WTC11 (cell line): ENCODE results near the gene SLX4.

Experiments
- ATF2 ChIP-seq: sonication (generic); formaldehyde crosslinking; IDR thresholded peaks from 2 replicates; pipeline ENCODE4 v1.8.1; 2022; ENCODE audit warnings: low read depth, missing genetic modification reagents, borderline replicate concordance
- CTCF ChIP-seq: fragments of 200-600 bp; IDR thresholded peaks from 2 replicates; pipeline ENCODE4 v1.8.0; 2022; ENCODE audit warnings: antibody characterized with exemption
- MYBL2 ChIP-seq: sonication (generic); formaldehyde crosslinking; IDR thresholded peaks from 2 replicates; pipeline ENCODE4 v1.8.1; 2023; ENCODE audit warnings: mild to moderate bottlenecking, moderate library complexity, missing genetic modification reagents
- RELA ChIP-seq: sonication (generic); formaldehyde crosslinking; IDR thresholded peaks from 2 replicates; pipeline ENCODE4 v1.8.1; 2022; ENCODE audit warnings: missing genetic modification reagents, mild to moderate bottlenecking, borderline replicate concordance
- TEAD1 ChIP-seq: sonication (generic); formaldehyde crosslinking; IDR thresholded peaks from 2 replicates; pipeline ENCODE4 v1.8.0; 2022; ENCODE audit warnings: mild to moderate bottlenecking, missing genetic modification reagents
- ZNF396 ChIP-seq: fragments of 250-450 bp; sonication (Bioruptor Pico); IDR thresholded peaks from 2 replicates; pipeline ENCODE4 v1.8.0; 2021; ENCODE audit warnings: mild to moderate bottlenecking, moderate library complexity, borderline replicate concordance

GRCh38 chr16:3538222-3538621, 73.2 kb downstream of the SLX4 start:
- TF ChIP-seq CTCF: no peak
- no peak for TF ChIP-seq ATF2
- TF ChIP-seq RELA: no peak
- TF ChIP-seq MYBL2: no peak
- no peak for TF ChIP-seq ZNF396 (CRISPR knock-in tag)
- no peak for TF ChIP-seq TEAD1 (CRISPR knock-in tag)
